ENCODE data around the gene POLR1C. TPM values are rescaled to one million over a fixed set of nuclear protein-coding genes. Genes with fewer than 3 reads are reported as not detected.
"Not testable (repeated sequence)": the region's sequence is repeated elsewhere in the genome, so short reads cannot be mapped to it uniquely, and the experiment has no call there.

Gene POLR1C
- total RNA-seq, 3 donors from 2014 or later, result 27.5 to 29.8 (median 27.9) TPM

DNA sequence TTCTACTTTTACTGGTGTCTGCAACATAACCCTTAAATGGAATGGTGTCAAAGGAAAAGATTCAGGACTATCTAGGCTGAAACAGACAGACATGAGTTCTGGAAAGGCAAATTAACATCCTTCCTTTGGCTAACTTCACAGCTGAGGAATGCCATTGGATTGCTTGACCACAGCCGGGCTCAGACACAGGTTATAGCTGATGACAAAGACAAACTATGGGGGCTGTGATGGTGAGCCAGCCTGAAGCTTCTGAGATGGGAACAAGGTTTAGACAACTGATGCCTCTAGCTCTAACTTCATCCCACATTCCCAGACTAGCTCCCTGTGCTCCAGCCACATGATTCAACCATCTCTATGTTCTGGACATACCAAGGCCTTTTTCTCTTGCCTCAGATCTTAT is 15.3 kb downstream of the POLR1C start:
- TF ChIP-seq, protein P1, sequence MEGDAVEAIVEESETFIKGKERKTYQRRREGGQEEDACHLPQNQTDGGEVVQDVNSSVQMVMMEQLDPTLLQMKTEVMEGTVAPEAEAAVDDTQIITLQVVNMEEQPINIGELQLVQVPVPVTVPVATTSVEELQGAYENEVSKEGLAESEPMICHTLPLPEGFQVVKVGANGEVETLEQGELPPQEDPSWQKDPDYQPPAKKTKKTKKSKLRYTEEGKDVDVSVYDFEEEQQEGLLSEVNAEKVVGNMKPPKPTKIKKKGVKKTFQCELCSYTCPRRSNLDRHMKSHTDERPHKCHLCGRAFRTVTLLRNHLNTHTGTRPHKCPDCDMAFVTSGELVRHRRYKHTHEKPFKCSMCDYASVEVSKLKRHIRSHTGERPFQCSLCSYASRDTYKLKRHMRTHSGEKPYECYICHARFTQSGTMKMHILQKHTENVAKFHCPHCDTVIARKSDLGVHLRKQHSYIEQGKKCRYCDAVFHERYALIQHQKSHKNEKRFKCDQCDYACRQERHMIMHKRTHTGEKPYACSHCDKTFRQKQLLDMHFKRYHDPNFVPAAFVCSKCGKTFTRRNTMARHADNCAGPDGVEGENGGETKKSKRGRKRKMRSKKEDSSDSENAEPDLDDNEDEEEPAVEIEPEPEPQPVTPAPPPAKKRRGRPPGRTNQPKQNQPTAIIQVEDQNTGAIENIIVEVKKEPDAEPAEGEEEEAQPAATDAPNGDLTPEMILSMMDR (IDR thresholded peaks at IDR 0.05), result no peak
- no peaks in the 10 kb centered on the region for H3K4me1 ChIP-seq (ENCODE audit: low read depth)
- no peak for DNase-seq
- intact Hi-C loops (cut with DNase I, micrococcal nuclease), result no loop called here
- H3K36me3 ChIP-seq (ENCODE audit: low read depth), result peaks cover 4% of the 10 kb centered on the region
- no peaks in the 10 kb centered on the region for H3K9me3 ChIP-seq
- H3K4me3 ChIP-seq, result no peak overlapping the region
- no peak for ATAC-seq

DNA sequence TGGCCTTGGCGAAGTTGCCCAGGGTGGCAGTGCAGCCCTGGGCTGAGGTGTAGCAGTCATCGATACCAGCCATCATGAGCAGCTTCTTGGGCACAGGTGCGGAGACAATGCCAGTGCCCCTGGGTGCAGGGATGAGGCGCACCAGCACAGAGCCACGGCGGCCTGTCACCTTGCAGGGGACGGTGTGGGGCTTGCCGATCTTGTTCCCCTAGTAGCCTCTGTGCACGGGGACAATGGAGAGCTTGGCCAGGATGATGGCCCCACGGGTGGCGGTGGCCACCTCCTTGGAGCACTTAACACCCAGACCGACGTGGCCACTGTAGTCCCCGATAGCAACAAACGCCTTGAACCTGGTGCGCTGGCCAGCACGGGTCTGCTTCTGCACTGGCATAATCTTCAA is 22.1 kb downstream of the POLR1C start:
- DNase-seq; ATAC-seq; H3K4me3 ChIP-seq; H3K9me3 ChIP-seq; H3K36me3 ChIP-seq (ENCODE audit: low read depth); intact Hi-C loops (cut with DNase I, micrococcal nuclease); H3K4me1 ChIP-seq (ENCODE audit: low read depth): not testable (repeated sequence)

- H3K4me3 ChIP-seq; H3K9me3 ChIP-seq; ATAC-seq; H3K36me3 ChIP-seq (ENCODE audit: low read depth); intact Hi-C loops (cut with DNase I, micrococcal nuclease); H3K4me1 ChIP-seq (ENCODE audit: low read depth); DNase-seq: not testable (repeated sequence)
Observed at GRCh38 chr6:43539409-43539808, 22.5 kb downstream of the POLR1C start.

GRCh38 chr6:43540507-43540906 is 23.6 kb downstream of the POLR1C start:
- ATAC-seq, result no peak
- no peaks in the 10 kb centered on the region for H3K36me3 ChIP-seq (ENCODE audit: low read depth)
- no peak overlapping the region for H3K4me3 ChIP-seq
- H3K9me3 ChIP-seq, result no peaks in the 10 kb centered on the region
- no peak for DNase-seq
- no peaks in the 10 kb centered on the region for H3K4me1 ChIP-seq (ENCODE audit: low read depth)
- TF ChIP-seq, protein P1 (IDR thresholded peaks at IDR 0.05), result no peak
- intact Hi-C loops (cut with DNase I, micrococcal nuclease), result loop anchor here in 1 of 2 donors (10.0 kb wide), 1 partner anchor 64 kb away; no protein-coding TSS in a partner anchor

- DNase-seq (no peak), ATAC-seq (no peak)
- Histone ChIP-seq H3K4me1 (ENCODE audit: low read depth) (no peaks in the 10 kb centered on the region), H3K4me3 (no peak overlapping the region), H3K9me3 (no peaks in the 10 kb centered on the region), H3K36me3 (ENCODE audit: low read depth) (peaks cover 5% of the 10 kb centered on the region)
- TF ChIP-seq, protein P1 (IDR thresholded peaks at IDR 0.05), result no peak
- intact Hi-C loops (cut with DNase I, micrococcal nuclease), result loop anchor here in 1 of 2 donors (10.0 kb wide), 1 partner anchor 63 kb away; no protein-coding TSS in a partner anchor
Observed at GRCh38 chr6:43541774-43542471, 25.0 kb downstream of the POLR1C start.

- TF ChIP-seq, protein P1 (IDR thresholded peaks at IDR 0.05), result no peak
Observed at GRCh38 chr6:43544461-43544860, 27.6 kb downstream of the POLR1C start.

More at GRCh38 chr6:43544461-43544860, 27.6 kb downstream of the POLR1C start:
- DNase-seq (no peak), ATAC-seq (no peak)
- Histone ChIP-seq H3K4me1 (ENCODE audit: low read depth) (no peaks in the 10 kb centered on the region), H3K9me3 (no peaks in the 10 kb centered on the region), H3K36me3 (ENCODE audit: low read depth) (peaks cover 5% of the 10 kb centered on the region), H3K4me3 (no peak overlapping the region)
- intact Hi-C loops (cut with DNase I, micrococcal nuclease), result loop anchor here in 1 of 2 donors (10.0 kb wide), 1 partner anchor 60 kb away; no protein-coding TSS in a partner anchor

Data from mucosa of descending colon (tissue), 3 donors.